Endothelial cell of umbilical vein (primary cell): Measurements from ENCODE around the gene TLDC2. TPM values are rescaled to one million over a fixed set of nuclear protein-coding genes. Genes with fewer than 3 reads are reported as not detected.

Experiments
- BruUV-seq: library from RNA; stranded (reverse); fragments of 400-500 nt; replicated peaks from 2 replicates; lab custom pipeline; 2021; lab: Mats Ljungman, UMichigan
- CTCF ChIA-PET: fragments of 300-600, 350-600 bp; sonication (Branson Sonifier 250); formaldehyde crosslinking; loops from one replicate; lab custom pipeline; 2021; ENCODE audit warnings: antibody characterized with exemption, inconsistent platforms; lab: Charles Lee
- POLR2A ChIA-PET: fragments of 300-600, 350-600 bp; sonication (Branson Sonifier 250); formaldehyde crosslinking; loops from one replicate; lab custom pipeline; 2021; ENCODE audit warnings: antibody characterized with exemption, inconsistent platforms; lab: Charles Lee
- DNase-seq: peaks from one replicate; pipeline ENCODE4 v3.0.0-alpha.2; 2011; ENCODE audit warnings: low read depth, low spot score
- FAIRE-seq: peaks from 2 replicates; lab custom pipeline; 2011; peaks lifted over from hg19 to GRCh38; lab: Jason Lieb, UNC
- H2AFZ ChIP-seq: 2 replicates; pipeline ENCODE4 v1.6.0; 2012; ENCODE audit warnings: low read depth, low read length, control low read depth, inconsistent platforms
- H3K27ac ChIP-seq: 2 replicates; pipeline ENCODE4 v1.5.1; 2011; ENCODE audit warnings: low read depth, mild to moderate bottlenecking, control low read depth, low read length, moderate library complexity; ENCODE audit not compliant: insufficient read depth
- H3K27me3 ChIP-seq, 2 experiments: 2 replicates each; pipeline versions ENCODE4 v1.6.0 to v1.6.1; 2011; ENCODE audit warnings: low read length in 2 of 2, mixed read lengths in 1 of 2; ENCODE audit not compliant: control insufficient read depth in 2 of 2, insufficient read depth in 2 of 2
- H3K36me3 ChIP-seq, 2 experiments: 2 replicates in 1 of 2; 3 replicates in 1 of 2; pipeline ENCODE4 v1.5.1; 2011; ENCODE audit warnings: low read length in 2 of 2, mild to moderate bottlenecking in 1 of 2, moderate library complexity in 1 of 2; ENCODE audit not compliant: control insufficient read depth in 2 of 2, insufficient read depth in 2 of 2; ENCODE audit errors: extremely low read depth in 1 of 2
- H3K4me1 ChIP-seq: 3 replicates; pipeline ENCODE4 v1.5.1; 2011; ENCODE audit warnings: mild to moderate bottlenecking, low read length; ENCODE audit not compliant: control insufficient read depth, insufficient read depth; ENCODE audit errors: extremely low read depth
- H3K4me2 ChIP-seq: 2 replicates; pipeline ENCODE4 v1.6.1; 2011; ENCODE audit warnings: low read length, control low read depth, mixed read lengths; ENCODE audit not compliant: insufficient read depth
- H3K4me3 ChIP-seq, 3 experiments: fragments of 200-600 bp in 1 of 3; sonication (generic), shearing (Covaris generic) in 1 of 3; replicated peaks in 1 of 3; 2 replicates each; pipeline ENCODE4 v1.5.1; 2011 to 2016; ENCODE audit warnings: control low read depth in 3 of 3, low read length in 3 of 3, mild to moderate bottlenecking in 2 of 3, inconsistent platforms in 1 of 3, low read depth in 1 of 3, moderate library complexity in 1 of 3; ENCODE audit not compliant: insufficient read depth in 1 of 3
- H3K79me2 ChIP-seq: 2 replicates; pipeline ENCODE4 v1.6.0; 2012; ENCODE audit warnings: low read length, inconsistent platforms; ENCODE audit not compliant: control insufficient read depth, insufficient read depth
- H3K9ac ChIP-seq: replicated peaks from 2 replicates; pipeline ENCODE3; 2011; ENCODE audit warnings: low read length, control low read depth; ENCODE audit not compliant: insufficient read depth; ENCODE audit errors: extremely low read depth
- H3K9me1 ChIP-seq: replicated peaks from 3 replicates; pipeline ENCODE4 v1.6.0; 2011; ENCODE audit warnings: mild to moderate bottlenecking, low read length; ENCODE audit not compliant: control insufficient read depth, insufficient read depth; ENCODE audit errors: extremely low read depth
- H3K9me3 ChIP-seq: replicated peaks from 2 replicates; pipeline ENCODE4 v1.5.1; 2012; ENCODE audit warnings: low read length, inconsistent platforms; ENCODE audit not compliant: control insufficient read depth, insufficient read depth
- H4K20me1 ChIP-seq: replicated peaks from 2 replicates; pipeline ENCODE3; 2011; ENCODE audit warnings: mild to moderate bottlenecking, low read length; ENCODE audit not compliant: control insufficient read depth, insufficient read depth; ENCODE audit errors: extremely low read depth
- EZH2 ChIP-seq: IDR thresholded peaks from 2 replicates; pipeline ENCODE4 v1.6.1; 2012; ENCODE audit warnings: borderline replicate concordance, low read depth, mild to moderate bottlenecking, moderate library complexity, low read length, inconsistent platforms; ENCODE audit not compliant: severe bottlenecking
- FOS ChIP-seq: IDR thresholded peaks from 2 replicates; pipeline ENCODE4 v1.6.1; 2011; ENCODE audit warnings: mild to moderate bottlenecking, low read length, moderate library complexity, borderline replicate concordance; ENCODE audit not compliant: insufficient read depth
- GATA2 ChIP-seq: IDR thresholded peaks from 2 replicates; pipeline ENCODE4 v1.7.0; 2011; ENCODE audit warnings: low read depth, mild to moderate bottlenecking, moderate library complexity, mixed read lengths, low read length; ENCODE audit not compliant: insufficient read length, insufficient read depth
- JUN ChIP-seq: IDR thresholded peaks from 2 replicates; pipeline ENCODE4 v1.6.1; 2011; ENCODE audit warnings: borderline replicate concordance, low read depth; ENCODE audit not compliant: insufficient read length, insufficient read depth
- MYC ChIP-seq: IDR thresholded peaks from one replicate; pipeline ENCODE4 v1.6.1; 2011; ENCODE audit warnings: mild to moderate bottlenecking, low read depth, low read length
- POLR2A ChIP-seq: IDR thresholded peaks from 2 replicates; pipeline ENCODE4 v1.6.1; 2012; ENCODE audit warnings: low read depth, mild to moderate bottlenecking, control low read depth, low read length
- POLR2AphosphoS5 ChIP-seq: IDR thresholded peaks from 2 replicates; pipeline ENCODE4 v1.6.1; 2012; ENCODE audit warnings: low read depth, mild to moderate bottlenecking, control low read depth, low read length, moderate library complexity; ENCODE audit not compliant: insufficient read depth
- dilution Hi-C: fragments of 300-500 bp; cut with MboI; formaldehyde crosslinking; loops from one replicate; pipeline ENCODE4 v1.15.0; 2019; ENCODE audit warnings: low sequenced_read_pairs; ENCODE audit not compliant: extremely low pct_ligation_motif_present
- intact Hi-C: fragments of 100-400 bp; cut with micrococcal nuclease; formaldehyde crosslinking; loops from one replicate; pipeline ENCODE4 v1.10.0; 2022
- polyA plus RNA-seq, 4 experiments: library from polyadenylated mRNA; depleted of rRNA in 3 of 4; stranded (reverse) in 3 of 4; unstranded in 1 of 4; fragments of >200 nt; gene quantifications; 2 replicates each; pipeline versions ENCODE4 v1.2.1 to v1.2.3, GENCODE V29; 2011 to 2012; ENCODE audit warnings: missing spikeins in 1 of 4
- total RNA-seq: library from RNA; stranded (reverse); gene quantifications from 2 replicates; pipeline ENCODE4 v1.2.3, GENCODE V29; 2021
- TF ChIP-seq, protein P1 (sequence below), 2 donors: IDR thresholded peaks; 1 replicate in 1 of 2; 2 replicates in 1 of 2; pipeline ENCODE4 v1.5.1; 2011; ENCODE audit warnings: low read length in 2 of 2, mild to moderate bottlenecking in 2 of 2, moderate library complexity in 2 of 2, control low read depth in 1 of 2, inconsistent platforms in 1 of 2, low read depth in 1 of 2; ENCODE audit not compliant: insufficient read depth in 1 of 2; ENCODE audit errors: extremely low read depth in 1 of 2
- TF ChIP-seq, protein P2 (sequence below): IDR thresholded peaks from 2 replicates; pipeline ENCODE4 v1.6.1; 2011; ENCODE audit not compliant: insufficient read depth, insufficient read length

Gene TLDC2
- total and polyA plus RNA-seq, 2 donors (not counting 3 experiments of a cell fraction or from before 2014, with no cell fraction given): not detected

GRCh38 chr20:36861875-36862801, 13.8 kb upstream of the TLDC2 start:
- H2AFZ ChIP-seq: peak overlapping the region; percentile 3
- BruUV-seq: no TSS peak
- peak overlapping the region; percentile 27 to 54 (median 41) for H3K4me3 ChIP-seq
- peaks cover 18% of the 10 kb centered on the region for H3K4me1 ChIP-seq
- peaks cover 0 to 2% of the 10 kb centered on the region in 2 experiments for H3K36me3 ChIP-seq
- peak overlapping the region; percentile 65 for H3K4me2 ChIP-seq
- POLR2A ChIA-PET: interaction anchor here (0.7 to 0.9 kb wide), 2 partner anchors 11 to 36 kb away, joined by 3 to 4 read pairs; no protein-coding TSS in a partner anchor
- H4K20me1 ChIP-seq: no peaks in the 10 kb centered on the region
- FAIRE-seq (peak; percentile 92), DNase-seq (peak; percentile 44)
- dilution Hi-C loops (no loop called here), intact Hi-C loops (loop anchor here (2.0 to 10.0 kb wide), 7 partner anchors 27 to 397 kb away; partner anchors contain the start of gene DSN1)
- no peaks in the 10 kb centered on the region for H3K27me3 ChIP-seq
- peaks cover 53% of the 10 kb centered on the region for H3K79me2 ChIP-seq
- H3K9ac ChIP-seq: peak overlapping the region; percentile 58
- TF ChIP-seq MYC: peak; percentile 8
- no peak for TF ChIP-seq JUN
- peak; percentile 45 for TF ChIP-seq POLR2A
- TF ChIP-seq GATA2: no peak
- peak; percentile 62 for TF ChIP-seq POLR2AphosphoS5
- TF ChIP-seq, protein P1, sequence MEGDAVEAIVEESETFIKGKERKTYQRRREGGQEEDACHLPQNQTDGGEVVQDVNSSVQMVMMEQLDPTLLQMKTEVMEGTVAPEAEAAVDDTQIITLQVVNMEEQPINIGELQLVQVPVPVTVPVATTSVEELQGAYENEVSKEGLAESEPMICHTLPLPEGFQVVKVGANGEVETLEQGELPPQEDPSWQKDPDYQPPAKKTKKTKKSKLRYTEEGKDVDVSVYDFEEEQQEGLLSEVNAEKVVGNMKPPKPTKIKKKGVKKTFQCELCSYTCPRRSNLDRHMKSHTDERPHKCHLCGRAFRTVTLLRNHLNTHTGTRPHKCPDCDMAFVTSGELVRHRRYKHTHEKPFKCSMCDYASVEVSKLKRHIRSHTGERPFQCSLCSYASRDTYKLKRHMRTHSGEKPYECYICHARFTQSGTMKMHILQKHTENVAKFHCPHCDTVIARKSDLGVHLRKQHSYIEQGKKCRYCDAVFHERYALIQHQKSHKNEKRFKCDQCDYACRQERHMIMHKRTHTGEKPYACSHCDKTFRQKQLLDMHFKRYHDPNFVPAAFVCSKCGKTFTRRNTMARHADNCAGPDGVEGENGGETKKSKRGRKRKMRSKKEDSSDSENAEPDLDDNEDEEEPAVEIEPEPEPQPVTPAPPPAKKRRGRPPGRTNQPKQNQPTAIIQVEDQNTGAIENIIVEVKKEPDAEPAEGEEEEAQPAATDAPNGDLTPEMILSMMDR (IDR thresholded peaks at IDR 0.05; ENCODE audit: extremely low read depth in 1 of 2, insufficient read depth in 1 of 2, low read depth in 1 of 2, low read length in 2 of 2): no peak
- no peak for TF ChIP-seq FOS
- TF ChIP-seq, protein P2, sequence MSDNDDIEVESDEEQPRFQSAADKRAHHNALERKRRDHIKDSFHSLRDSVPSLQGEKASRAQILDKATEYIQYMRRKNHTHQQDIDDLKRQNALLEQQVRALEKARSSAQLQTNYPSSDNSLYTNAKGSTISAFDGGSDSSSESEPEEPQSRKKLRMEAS: no peak
- TF ChIP-seq EZH2: no peak
- H3K9me1 ChIP-seq: no peaks in the 10 kb centered on the region
- H3K9me3 ChIP-seq: no peaks in the 10 kb centered on the region
- CTCF ChIA-PET: interaction anchor here (1.2 to 5.6 kb wide), 11 partner anchors 8 to 88 kb away, joined by 3 to 60 read pairs (median 11); partner anchors contain the start of gene DSN1
- no peak overlapping the region for H3K27ac ChIP-seq
